HL-60 (cell line): ENCODE data around the gene TTYH2.

ENCODE experiments used
- GABPA ChIP-seq: IDR thresholded peaks from 2 replicates; pipeline ENCODE4 v1.6.1; 2012; ENCODE audit warnings: low read depth
- POLR2AphosphoS5 ChIP-seq: IDR thresholded peaks from 2 replicates; pipeline ENCODE4 v1.6.1; 2012; ENCODE audit warnings: low read depth
- SPI1 ChIP-seq: IDR thresholded peaks from 2 replicates; pipeline ENCODE4 v1.6.1; 2012; ENCODE audit warnings: low read depth, mild to moderate bottlenecking, borderline replicate concordance
- TF ChIP-seq, protein P1 (sequence below): IDR thresholded peaks from one replicate; pipeline ENCODE4 v1.5.1; 2011; ENCODE audit warnings: low read length, control low read depth, inconsistent platforms; ENCODE audit not compliant: insufficient read depth
- TF ChIP-seq, protein P2 (sequence below): IDR thresholded peaks from 2 replicates; pipeline ENCODE4 v1.6.1; 2012; ENCODE audit warnings: low read depth; ENCODE audit not compliant: insufficient replicate concordance

DNA sequence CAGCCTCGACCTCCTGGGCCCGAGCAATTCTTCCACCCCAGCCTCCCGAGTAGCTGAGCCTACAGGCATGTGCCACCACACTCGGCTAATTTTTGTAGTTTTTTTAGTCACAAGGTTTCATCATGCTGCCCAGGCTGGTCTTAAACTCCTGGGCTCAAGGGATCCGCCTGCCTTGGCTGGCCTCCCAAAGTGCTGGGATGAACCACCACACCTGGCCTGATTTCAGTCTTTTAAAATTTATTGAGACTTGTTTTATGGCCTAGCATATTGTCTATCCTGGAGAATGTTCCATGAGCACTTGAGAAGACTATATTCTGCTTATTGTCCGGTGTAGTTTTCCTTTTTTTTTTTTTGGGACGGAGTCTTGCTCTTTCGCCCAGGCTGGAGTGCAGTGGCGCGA is 79.1 kb downstream of the TTYH2 start:
- TF ChIP-seq, protein P1, sequence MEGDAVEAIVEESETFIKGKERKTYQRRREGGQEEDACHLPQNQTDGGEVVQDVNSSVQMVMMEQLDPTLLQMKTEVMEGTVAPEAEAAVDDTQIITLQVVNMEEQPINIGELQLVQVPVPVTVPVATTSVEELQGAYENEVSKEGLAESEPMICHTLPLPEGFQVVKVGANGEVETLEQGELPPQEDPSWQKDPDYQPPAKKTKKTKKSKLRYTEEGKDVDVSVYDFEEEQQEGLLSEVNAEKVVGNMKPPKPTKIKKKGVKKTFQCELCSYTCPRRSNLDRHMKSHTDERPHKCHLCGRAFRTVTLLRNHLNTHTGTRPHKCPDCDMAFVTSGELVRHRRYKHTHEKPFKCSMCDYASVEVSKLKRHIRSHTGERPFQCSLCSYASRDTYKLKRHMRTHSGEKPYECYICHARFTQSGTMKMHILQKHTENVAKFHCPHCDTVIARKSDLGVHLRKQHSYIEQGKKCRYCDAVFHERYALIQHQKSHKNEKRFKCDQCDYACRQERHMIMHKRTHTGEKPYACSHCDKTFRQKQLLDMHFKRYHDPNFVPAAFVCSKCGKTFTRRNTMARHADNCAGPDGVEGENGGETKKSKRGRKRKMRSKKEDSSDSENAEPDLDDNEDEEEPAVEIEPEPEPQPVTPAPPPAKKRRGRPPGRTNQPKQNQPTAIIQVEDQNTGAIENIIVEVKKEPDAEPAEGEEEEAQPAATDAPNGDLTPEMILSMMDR = no peak
- TF ChIP-seq, protein P2, sequence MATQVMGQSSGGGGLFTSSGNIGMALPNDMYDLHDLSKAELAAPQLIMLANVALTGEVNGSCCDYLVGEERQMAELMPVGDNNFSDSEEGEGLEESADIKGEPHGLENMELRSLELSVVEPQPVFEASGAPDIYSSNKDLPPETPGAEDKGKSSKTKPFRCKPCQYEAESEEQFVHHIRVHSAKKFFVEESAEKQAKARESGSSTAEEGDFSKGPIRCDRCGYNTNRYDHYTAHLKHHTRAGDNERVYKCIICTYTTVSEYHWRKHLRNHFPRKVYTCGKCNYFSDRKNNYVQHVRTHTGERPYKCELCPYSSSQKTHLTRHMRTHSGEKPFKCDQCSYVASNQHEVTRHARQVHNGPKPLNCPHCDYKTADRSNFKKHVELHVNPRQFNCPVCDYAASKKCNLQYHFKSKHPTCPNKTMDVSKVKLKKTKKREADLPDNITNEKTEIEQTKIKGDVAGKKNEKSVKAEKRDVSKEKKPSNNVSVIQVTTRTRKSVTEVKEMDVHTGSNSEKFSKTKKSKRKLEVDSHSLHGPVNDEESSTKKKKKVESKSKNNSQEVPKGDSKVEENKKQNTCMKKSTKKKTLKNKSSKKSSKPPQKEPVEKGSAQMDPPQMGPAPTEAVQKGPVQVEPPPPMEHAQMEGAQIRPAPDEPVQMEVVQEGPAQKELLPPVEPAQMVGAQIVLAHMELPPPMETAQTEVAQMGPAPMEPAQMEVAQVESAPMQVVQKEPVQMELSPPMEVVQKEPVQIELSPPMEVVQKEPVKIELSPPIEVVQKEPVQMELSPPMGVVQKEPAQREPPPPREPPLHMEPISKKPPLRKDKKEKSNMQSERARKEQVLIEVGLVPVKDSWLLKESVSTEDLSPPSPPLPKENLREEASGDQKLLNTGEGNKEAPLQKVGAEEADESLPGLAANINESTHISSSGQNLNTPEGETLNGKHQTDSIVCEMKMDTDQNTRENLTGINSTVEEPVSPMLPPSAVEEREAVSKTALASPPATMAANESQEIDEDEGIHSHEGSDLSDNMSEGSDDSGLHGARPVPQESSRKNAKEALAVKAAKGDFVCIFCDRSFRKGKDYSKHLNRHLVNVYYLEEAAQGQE = no peak
- TF ChIP-seq GABPA (no peak), POLR2AphosphoS5 (no peak), SPI1 (no peak)
